ENCODE results near the gene OR8B12. TPM values are rescaled to one million over a fixed set of nuclear protein-coding genes. Genes with fewer than 3 reads are reported as not detected.

The OR8B12 gene
- total RNA-seq, 1 experiment from 2014 or later = not detected

DNA sequence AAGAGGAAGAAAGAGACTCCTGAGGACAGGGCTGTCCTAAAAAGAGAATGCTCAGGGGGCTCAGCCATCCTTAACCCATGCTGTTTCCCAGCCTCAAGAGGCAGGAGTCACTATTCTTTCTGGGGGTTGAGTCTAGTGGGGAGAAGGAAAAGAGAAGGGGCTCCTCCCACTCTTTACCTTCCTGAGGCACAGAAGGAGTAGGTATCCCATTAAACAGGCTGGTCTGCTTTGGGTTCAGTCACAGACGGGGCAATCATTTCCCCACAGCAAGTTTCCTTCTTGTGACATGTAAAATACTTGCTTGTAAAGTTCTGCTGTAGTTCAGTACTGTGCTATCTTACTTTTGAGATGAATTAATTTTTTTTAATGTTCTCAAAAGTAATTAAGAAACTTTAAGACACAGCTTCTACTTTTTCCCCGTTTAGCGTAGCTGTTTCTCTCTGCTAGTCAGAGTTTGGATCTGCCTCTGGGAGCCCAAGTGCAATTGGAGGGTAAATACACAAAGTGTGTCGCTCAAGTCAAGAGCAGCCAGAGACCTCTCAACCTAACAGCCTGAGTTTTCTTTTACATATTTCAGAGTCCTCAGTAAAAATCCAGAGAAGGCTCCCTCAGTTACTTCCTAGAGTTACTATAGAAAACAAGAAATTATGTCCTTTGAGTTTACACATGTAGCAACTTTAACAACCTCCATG lies 41.4 kb upstream of the OR8B12 start:
- DNase-seq (ENCODE audit: low read depth, low spot score) (no peak), ATAC-seq (no peak)
- RAD21 ChIA-PET (ENCODE audit: low non-redundant PET in 1 of 2, low total read pairs in 2 of 2, uncharacterized antibody in 2 of 2, unreplicated experiment in 2 of 2) = no interaction called here
- no peak overlapping the region for H3K4me3 ChIP-seq (replicated peaks in 1 of 2; ENCODE audit: low read depth in 1 of 2, low read length in 2 of 2)
- no peaks in the 10 kb centered on the region for H4K20me1 ChIP-seq (ENCODE audit: insufficient read depth)
- no peaks in the 10 kb centered on the region for H3K4me1 ChIP-seq (ENCODE audit: control insufficient read depth in 1 of 2, insufficient read depth in 2 of 2, low read length in 2 of 2)
- H3K27me3 ChIP-seq (ENCODE audit: insufficient read depth, low read length) = peaks cover 66% of the 10 kb centered on the region
- no peaks in the 10 kb centered on the region for H3K79me2 ChIP-seq (ENCODE audit: insufficient read depth, low read length)
- H3K27ac ChIP-seq (ENCODE audit: low read depth, low read length) = no peak overlapping the region
- no peak overlapping the region for H2AFZ ChIP-seq (ENCODE audit: low read depth, low read length, poor library complexity, severe bottlenecking)
- H3K9ac ChIP-seq (ENCODE audit: low read length) = no peak overlapping the region
- POLR2A ChIA-PET = no interaction called here
- no peaks in the 10 kb centered on the region for H3K9me2 ChIP-seq (ENCODE audit: insufficient read depth)
- H3K4me2 ChIP-seq (ENCODE audit: low read length) = no peak overlapping the region
- CTCF ChIA-PET = interaction anchor here (0.7 to 2.9 kb wide), 2 partner anchors 8 to 168 kb away, joined by 4 to 14 read pairs; no protein-coding TSS in a partner anchor
- no peaks in the 10 kb centered on the region for H3K9me3 ChIP-seq (ENCODE audit: control insufficient read depth in 1 of 2, insufficient read depth in 1 of 2, low read depth in 1 of 2, low read length in 2 of 2)
- intact Hi-C loops (cut with micrococcal nuclease) = loop anchor here (5.0 kb wide), 1 partner anchor 513 kb away; no protein-coding TSS in a partner anchor
- H3K36me3 ChIP-seq (ENCODE audit: control insufficient read depth in 1 of 2, insufficient read depth in 2 of 2, low read length in 2 of 2) = no peaks in the 10 kb centered on the region
- BruUV-seq (replicated peaks) = no TSS peak
- TF ChIP-seq, protein P1, sequence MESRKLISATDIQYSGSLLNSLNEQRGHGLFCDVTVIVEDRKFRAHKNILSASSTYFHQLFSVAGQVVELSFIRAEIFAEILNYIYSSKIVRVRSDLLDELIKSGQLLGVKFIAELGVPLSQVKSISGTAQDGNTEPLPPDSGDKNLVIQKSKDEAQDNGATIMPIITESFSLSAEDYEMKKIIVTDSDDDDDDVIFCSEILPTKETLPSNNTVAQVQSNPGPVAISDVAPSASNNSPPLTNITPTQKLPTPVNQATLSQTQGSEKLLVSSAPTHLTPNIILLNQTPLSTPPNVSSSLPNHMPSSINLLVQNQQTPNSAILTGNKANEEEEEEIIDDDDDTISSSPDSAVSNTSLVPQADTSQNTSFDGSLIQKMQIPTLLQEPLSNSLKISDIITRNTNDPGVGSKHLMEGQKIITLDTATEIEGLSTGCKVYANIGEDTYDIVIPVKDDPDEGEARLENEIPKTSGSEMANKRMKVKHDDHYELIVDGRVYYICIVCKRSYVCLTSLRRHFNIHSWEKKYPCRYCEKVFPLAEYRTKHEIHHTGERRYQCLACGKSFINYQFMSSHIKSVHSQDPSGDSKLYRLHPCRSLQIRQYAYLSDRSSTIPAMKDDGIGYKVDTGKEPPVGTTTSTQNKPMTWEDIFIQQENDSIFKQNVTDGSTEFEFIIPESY (IDR thresholded peaks at IDR 0.05; ENCODE audit: extremely low read depth, insufficient replicate concordance, low read length) = no peak
- TF ChIP-seq, protein P2, sequence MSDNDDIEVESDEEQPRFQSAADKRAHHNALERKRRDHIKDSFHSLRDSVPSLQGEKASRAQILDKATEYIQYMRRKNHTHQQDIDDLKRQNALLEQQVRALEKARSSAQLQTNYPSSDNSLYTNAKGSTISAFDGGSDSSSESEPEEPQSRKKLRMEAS (IDR thresholded peaks at IDR 0.05) = no peak
- no peak for TF ChIP-seq EZH2phosphoT487 (IDR thresholded peaks at IDR 0.05; ENCODE audit: borderline replicate concordance)
- no peak for TF ChIP-seq ZFX (IDR thresholded peaks at IDR 0.05)
- no peak for TF ChIP-seq CEBPB (IDR thresholded peaks at IDR 0.05; ENCODE audit: low read depth)
- TF ChIP-seq, protein P3, sequence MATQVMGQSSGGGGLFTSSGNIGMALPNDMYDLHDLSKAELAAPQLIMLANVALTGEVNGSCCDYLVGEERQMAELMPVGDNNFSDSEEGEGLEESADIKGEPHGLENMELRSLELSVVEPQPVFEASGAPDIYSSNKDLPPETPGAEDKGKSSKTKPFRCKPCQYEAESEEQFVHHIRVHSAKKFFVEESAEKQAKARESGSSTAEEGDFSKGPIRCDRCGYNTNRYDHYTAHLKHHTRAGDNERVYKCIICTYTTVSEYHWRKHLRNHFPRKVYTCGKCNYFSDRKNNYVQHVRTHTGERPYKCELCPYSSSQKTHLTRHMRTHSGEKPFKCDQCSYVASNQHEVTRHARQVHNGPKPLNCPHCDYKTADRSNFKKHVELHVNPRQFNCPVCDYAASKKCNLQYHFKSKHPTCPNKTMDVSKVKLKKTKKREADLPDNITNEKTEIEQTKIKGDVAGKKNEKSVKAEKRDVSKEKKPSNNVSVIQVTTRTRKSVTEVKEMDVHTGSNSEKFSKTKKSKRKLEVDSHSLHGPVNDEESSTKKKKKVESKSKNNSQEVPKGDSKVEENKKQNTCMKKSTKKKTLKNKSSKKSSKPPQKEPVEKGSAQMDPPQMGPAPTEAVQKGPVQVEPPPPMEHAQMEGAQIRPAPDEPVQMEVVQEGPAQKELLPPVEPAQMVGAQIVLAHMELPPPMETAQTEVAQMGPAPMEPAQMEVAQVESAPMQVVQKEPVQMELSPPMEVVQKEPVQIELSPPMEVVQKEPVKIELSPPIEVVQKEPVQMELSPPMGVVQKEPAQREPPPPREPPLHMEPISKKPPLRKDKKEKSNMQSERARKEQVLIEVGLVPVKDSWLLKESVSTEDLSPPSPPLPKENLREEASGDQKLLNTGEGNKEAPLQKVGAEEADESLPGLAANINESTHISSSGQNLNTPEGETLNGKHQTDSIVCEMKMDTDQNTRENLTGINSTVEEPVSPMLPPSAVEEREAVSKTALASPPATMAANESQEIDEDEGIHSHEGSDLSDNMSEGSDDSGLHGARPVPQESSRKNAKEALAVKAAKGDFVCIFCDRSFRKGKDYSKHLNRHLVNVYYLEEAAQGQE (IDR thresholded peaks at IDR 0.05; ENCODE audit: low read depth) = no peak
- TF ChIP-seq SIN3A (IDR thresholded peaks at IDR 0.05; ENCODE audit: low read depth) = no peak
- TF ChIP-seq JUND (IDR thresholded peaks at IDR 0.05) = no peak
- TF ChIP-seq POLR2AphosphoS5 (IDR thresholded peaks at IDR 0.05; ENCODE audit: low read depth, low read length) = no peak
- TF ChIP-seq, protein P4, sequence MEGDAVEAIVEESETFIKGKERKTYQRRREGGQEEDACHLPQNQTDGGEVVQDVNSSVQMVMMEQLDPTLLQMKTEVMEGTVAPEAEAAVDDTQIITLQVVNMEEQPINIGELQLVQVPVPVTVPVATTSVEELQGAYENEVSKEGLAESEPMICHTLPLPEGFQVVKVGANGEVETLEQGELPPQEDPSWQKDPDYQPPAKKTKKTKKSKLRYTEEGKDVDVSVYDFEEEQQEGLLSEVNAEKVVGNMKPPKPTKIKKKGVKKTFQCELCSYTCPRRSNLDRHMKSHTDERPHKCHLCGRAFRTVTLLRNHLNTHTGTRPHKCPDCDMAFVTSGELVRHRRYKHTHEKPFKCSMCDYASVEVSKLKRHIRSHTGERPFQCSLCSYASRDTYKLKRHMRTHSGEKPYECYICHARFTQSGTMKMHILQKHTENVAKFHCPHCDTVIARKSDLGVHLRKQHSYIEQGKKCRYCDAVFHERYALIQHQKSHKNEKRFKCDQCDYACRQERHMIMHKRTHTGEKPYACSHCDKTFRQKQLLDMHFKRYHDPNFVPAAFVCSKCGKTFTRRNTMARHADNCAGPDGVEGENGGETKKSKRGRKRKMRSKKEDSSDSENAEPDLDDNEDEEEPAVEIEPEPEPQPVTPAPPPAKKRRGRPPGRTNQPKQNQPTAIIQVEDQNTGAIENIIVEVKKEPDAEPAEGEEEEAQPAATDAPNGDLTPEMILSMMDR (IDR thresholded peaks at IDR 0.05 in 2 of 3, conservative IDR thresholded peaks at IDR 0.05 in 1 of 3; ENCODE audit: borderline replicate concordance in 1 of 3, insufficient read depth in 1 of 3, low read depth in 2 of 3, low read length in 2 of 3) = no peak
- TF ChIP-seq, protein P5, sequence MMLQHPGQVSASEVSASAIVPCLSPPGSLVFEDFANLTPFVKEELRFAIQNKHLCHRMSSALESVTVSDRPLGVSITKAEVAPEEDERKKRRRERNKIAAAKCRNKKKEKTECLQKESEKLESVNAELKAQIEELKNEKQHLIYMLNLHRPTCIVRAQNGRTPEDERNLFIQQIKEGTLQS (IDR thresholded peaks at IDR 0.05) = no peak
- no peak for TF ChIP-seq YY1 (IDR thresholded peaks at IDR 0.05; ENCODE audit: extremely low read depth, insufficient replicate concordance, low read depth, low read length)
- no peak for TF ChIP-seq EGR1 (IDR thresholded peaks at IDR 0.05; ENCODE audit: low read depth)
- TF ChIP-seq CBX3 (IDR thresholded peaks at IDR 0.05; ENCODE audit: low read depth) = no peak
- no peak for TF ChIP-seq ZNF274 (IDR thresholded peaks at IDR 0.05; ENCODE audit: low read depth, low read length)

All from HCT116 (cell line).